HepG2 (cell line): Measurements from ENCODE around the gene SRSF2. TPM values are rescaled to one million over a fixed set of nuclear protein-coding genes. Genes with fewer than 3 reads are reported as not detected.

Experiments used
- BRF2 ChIP-seq: sonication (generic); formaldehyde crosslinking; IDR thresholded peaks from 2 replicates; pipeline ENCODE4 v1.8.1; 2022; ENCODE audit warnings: mild to moderate bottlenecking, missing genetic modification reagents
- FOXP4 ChIP-seq: sonication (generic); formaldehyde crosslinking; IDR thresholded peaks from 2 replicates; pipeline ENCODE4 v1.4.0; 2020; ENCODE audit warnings: missing genetic modification reagents
- HOXD1 ChIP-seq: sonication (generic); formaldehyde crosslinking; IDR thresholded peaks from 2 replicates; pipeline ENCODE4 v1.5.0; 2020; ENCODE audit warnings: missing genetic modification reagents
- KAT8 ChIP-seq: IDR thresholded peaks from 2 replicates; pipeline ENCODE4 v1.6.1; 2016; ENCODE audit warnings: missing genetic modification reagents, missing compliant biosample characterization
- KMT2A ChIP-seq: sonication (generic); formaldehyde crosslinking; IDR thresholded peaks from 2 replicates; pipeline ENCODE4 v1.4.0; 2020; ENCODE audit warnings: missing genetic modification reagents
- NR0B2 ChIP-seq: sonication (generic); formaldehyde crosslinking; IDR thresholded peaks from 2 replicates; pipeline ENCODE4 v1.4.0; 2020; ENCODE audit warnings: mild to moderate bottlenecking, missing genetic modification reagents
- NRL ChIP-seq: sonication (generic); formaldehyde crosslinking; IDR thresholded peaks from 2 replicates; pipeline ENCODE4 v1.5.0; 2020; ENCODE audit warnings: missing genetic modification reagents, mild to moderate bottlenecking, moderate library complexity, borderline replicate concordance
- POLR2G ChIP-seq: fragments of 200-400 bp; formaldehyde crosslinking; IDR thresholded peaks from 2 replicates; pipeline ENCODE4 v1.6.1; 2018; ENCODE audit warnings: mild to moderate bottlenecking, low read depth, low read length, moderate library complexity
- RARA ChIP-seq: IDR thresholded peaks from 2 replicates; pipeline ENCODE4 v1.6.1; 2016; ENCODE audit warnings: missing genetic modification reagents, missing compliant biosample characterization
- SAP130 ChIP-seq: IDR thresholded peaks from 2 replicates; pipeline ENCODE4 v1.6.1; 2016; ENCODE audit warnings: low read depth
- USF2 ChIP-seq, 2 experiments: sonication (generic) in 1 of 2; formaldehyde crosslinking in 1 of 2; IDR thresholded peaks; 2 replicates each; pipeline versions ENCODE4 v1.5.1 to v1.6.1; 2011 to 2020; ENCODE audit warnings: borderline replicate concordance in 1 of 2, low read depth in 1 of 2, low read length in 1 of 2, mild to moderate bottlenecking in 1 of 2, missing genetic modification reagents in 1 of 2, moderate library complexity in 1 of 2
- XRCC5 ChIP-seq: fragments of 200-400 bp; formaldehyde crosslinking; optimal IDR thresholded peaks from 2 replicates; pipeline ENCODE3; 2017; ENCODE audit warnings: mild to moderate bottlenecking, low read length
- ZMYM3 ChIP-seq: sonication (generic); formaldehyde crosslinking; IDR thresholded peaks from 2 replicates; pipeline ENCODE4 v1.5.1; 2020; ENCODE audit warnings: mild to moderate bottlenecking, missing genetic modification reagents
- ZNF441 ChIP-seq: sonication (generic); formaldehyde crosslinking; IDR thresholded peaks from 2 replicates; pipeline ENCODE4 v1.7.0; 2021; ENCODE audit warnings: missing genetic modification reagents, borderline replicate concordance
- ZNF607 ChIP-seq: sonication (generic); formaldehyde crosslinking; IDR thresholded peaks from 2 replicates; pipeline ENCODE4 v1.5.1; 2020; ENCODE audit warnings: missing genetic modification reagents, mild to moderate bottlenecking, borderline replicate concordance
- ZNF614 ChIP-seq: IDR thresholded peaks from 2 replicates; pipeline ENCODE4 v1.6.1; 2018; ENCODE audit warnings: missing biosample characterization, missing genetic modification reagents, inconsistent platforms, borderline replicate concordance
- ZNF674 ChIP-seq: sonication (generic); formaldehyde crosslinking; IDR thresholded peaks from 2 replicates; pipeline ENCODE4 v1.5.0; 2020; ENCODE audit warnings: low read depth, mild to moderate bottlenecking, missing genetic modification reagents
- ZNF687 ChIP-seq: sonication (generic); formaldehyde crosslinking; IDR thresholded peaks from 2 replicates; pipeline ENCODE4 v1.5.1; 2020; ENCODE audit warnings: mild to moderate bottlenecking, missing genetic modification reagents, moderate library complexity
- ZNF781 ChIP-seq: sonication (generic); formaldehyde crosslinking; IDR thresholded peaks from 2 replicates; pipeline ENCODE4 v1.5.1; 2020; ENCODE audit warnings: borderline replicate concordance, mild to moderate bottlenecking, missing genetic modification reagents; ENCODE audit errors: not compliant biosample characterization
- polyA plus RNA-seq, 8 experiments: library from polyadenylated mRNA; depleted of rRNA in 3 of 8; stranded (reverse) in 7 of 8; unstranded in 1 of 8; fragments of >200 nt; fragmentation: Illumina TruSeq in 4 of 8; extraction: Trizol in 4 of 8; gene quantifications; 2 replicates each; pipeline versions ENCODE4 v1.2.1 to v1.2.3, GENCODE V29; 2011 to 2016; ENCODE audit warnings: low read depth in 4 of 8, missing spikeins in 1 of 8, mixed read lengths in 1 of 8; ENCODE audit not compliant: insufficient read depth in 1 of 8
- total RNA-seq, 5 experiments: library from RNA; depleted of rRNA; stranded (reverse); fragments of >200 nt; fragmentation: Illumina TruSeq; extraction: Trizol; gene quantifications; 2 replicates each; pipeline ENCODE4 v1.2.3, GENCODE V29; 2016; ENCODE audit warnings: low read depth in 1 of 5

The SRSF2 gene
- total and polyA plus RNA-seq, 2 of the 13 experiments (the other 11 are each of a cell fraction or from before 2014, with no cell fraction given): 306 to 319 TPM

GRCh38 chr17:76726231-76726775 lies 10.8 kb downstream of the SRSF2 start, which contains the start of gene JMJD6 (continued):
- no peak for TF ChIP-seq ZMYM3
- TF ChIP-seq USF2 (IDR thresholded peaks at IDR 0.05; ENCODE audit: low read depth, low read length): no peak
- peak; percentile 46; the same call in 1 of the 2 replicates for TF ChIP-seq USF2 (CRISPR knock-in tag; IDR thresholded peaks at IDR 0.05; ENCODE audit: borderline replicate concordance)
- peak; percentile 81 for TF ChIP-seq KAT8 (CRISPR knock-in tag)
- TF ChIP-seq KMT2A (CRISPR knock-in tag): peak; percentile 79
- peak; percentile 98 for TF ChIP-seq ZNF674 (CRISPR knock-in tag)
- TF ChIP-seq ZNF687 (CRISPR knock-in tag): peak; percentile 95
- TF ChIP-seq HOXD1: peak; percentile 33; the same call in 1 of the 2 replicates
- TF ChIP-seq POLR2G: peak; percentile 84
- 0 out of 2 replicates have a peak, but pooled peaks have one; percentile 66 for TF ChIP-seq NR0B2
- 0 out of 2 replicates have a peak, but pooled peaks have one; percentile 2 for TF ChIP-seq ZNF614 (CRISPR knock-in tag)
- 0 out of 2 replicates have a peak, but pooled peaks have one; percentile 6 for TF ChIP-seq FOXP4 (CRISPR knock-in tag)
- TF ChIP-seq ZNF607 (CRISPR knock-in tag): peak; percentile 26; the same call in 1 of the 2 replicates
- peak; percentile 85 for TF ChIP-seq SAP130 (CRISPR knock-in tag)
- TF ChIP-seq ZNF441: peak; percentile 82
- 0 out of 2 replicates have a peak, but pooled peaks have one; percentile 76 for TF ChIP-seq NRL (CRISPR knock-in tag)
- TF ChIP-seq RARA: peak; percentile 14; the same call in 1 of the 2 replicates
- TF ChIP-seq BRF2: peak; percentile 53; the same call in 1 of the 2 replicates
- TF ChIP-seq ZNF781 (CRISPR knock-in tag): no peak
- peak; percentile 29 for TF ChIP-seq XRCC5
